ENCODE data around the gene EPHA2.

DNA sequence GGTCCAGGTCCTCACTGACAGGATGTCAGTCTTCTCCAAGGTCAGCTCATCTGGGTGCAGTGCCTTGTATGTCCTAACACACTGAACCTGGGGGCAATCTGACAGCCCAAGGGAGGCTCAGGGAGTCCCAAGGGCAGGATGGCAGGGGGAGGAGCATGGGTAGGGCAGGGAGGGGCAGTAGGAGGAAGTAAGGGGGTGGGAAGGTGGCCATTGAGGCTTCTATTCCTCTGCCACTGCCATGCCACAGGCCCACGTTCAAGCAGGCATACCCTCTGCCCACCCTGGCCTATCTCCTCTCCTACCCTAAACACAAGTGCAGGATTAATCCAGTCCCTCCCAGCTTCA lies 43.3 kb upstream of the EPHA2 start:
- TF ChIP-seq, protein P1, sequence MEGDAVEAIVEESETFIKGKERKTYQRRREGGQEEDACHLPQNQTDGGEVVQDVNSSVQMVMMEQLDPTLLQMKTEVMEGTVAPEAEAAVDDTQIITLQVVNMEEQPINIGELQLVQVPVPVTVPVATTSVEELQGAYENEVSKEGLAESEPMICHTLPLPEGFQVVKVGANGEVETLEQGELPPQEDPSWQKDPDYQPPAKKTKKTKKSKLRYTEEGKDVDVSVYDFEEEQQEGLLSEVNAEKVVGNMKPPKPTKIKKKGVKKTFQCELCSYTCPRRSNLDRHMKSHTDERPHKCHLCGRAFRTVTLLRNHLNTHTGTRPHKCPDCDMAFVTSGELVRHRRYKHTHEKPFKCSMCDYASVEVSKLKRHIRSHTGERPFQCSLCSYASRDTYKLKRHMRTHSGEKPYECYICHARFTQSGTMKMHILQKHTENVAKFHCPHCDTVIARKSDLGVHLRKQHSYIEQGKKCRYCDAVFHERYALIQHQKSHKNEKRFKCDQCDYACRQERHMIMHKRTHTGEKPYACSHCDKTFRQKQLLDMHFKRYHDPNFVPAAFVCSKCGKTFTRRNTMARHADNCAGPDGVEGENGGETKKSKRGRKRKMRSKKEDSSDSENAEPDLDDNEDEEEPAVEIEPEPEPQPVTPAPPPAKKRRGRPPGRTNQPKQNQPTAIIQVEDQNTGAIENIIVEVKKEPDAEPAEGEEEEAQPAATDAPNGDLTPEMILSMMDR (IDR thresholded peaks at IDR 0.05; ENCODE audit: low read depth, low read length): no peak
- TF ChIP-seq POLR2A (IDR thresholded peaks at IDR 0.05; ENCODE audit: extremely low read depth, insufficient read length): no peak
- TF ChIP-seq, protein P2, sequence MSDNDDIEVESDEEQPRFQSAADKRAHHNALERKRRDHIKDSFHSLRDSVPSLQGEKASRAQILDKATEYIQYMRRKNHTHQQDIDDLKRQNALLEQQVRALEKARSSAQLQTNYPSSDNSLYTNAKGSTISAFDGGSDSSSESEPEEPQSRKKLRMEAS (IDR thresholded peaks at IDR 0.05; ENCODE audit: low read depth, low read length): no peak
